Gastroesophageal sphincter (tissue), 3 donors: ENCODE data around the gene RABEP1.

Experiments used
- EP300 ChIP-seq: sonication (generic); formaldehyde crosslinking; IDR thresholded peaks from one replicate; pipeline ENCODE4 v1.6.1; 2017; ENCODE audit warnings: antibody characterized with exemption, mild to moderate bottlenecking
- POLR2A ChIP-seq, 2 donors: fragments of 450-650 bp; IDR thresholded peaks; one replicate each; pipeline ENCODE4 v1.6.1; 2017; ENCODE audit warnings: antibody characterized with exemption in 2 of 2, mild to moderate bottlenecking in 2 of 2, moderate library complexity in 1 of 2
- POLR2AphosphoS5 ChIP-seq: sonication (generic); formaldehyde crosslinking; IDR thresholded peaks from one replicate; pipeline ENCODE4 v1.6.1; 2017; ENCODE audit warnings: antibody characterized with exemption
- TF ChIP-seq, protein P1 (sequence below), 4 experiments: fragments of 200-600 bp in 2 of 4; fragments of 450-650 bp in 2 of 4; sonication (generic) in 1 of 4; IDR thresholded peaks; one replicate each; pipeline ENCODE4 v1.5.1; 2017 to 2019; ENCODE audit warnings: antibody characterized with exemption in 4 of 4, mild to moderate bottlenecking in 2 of 4, moderate library complexity in 2 of 4

GRCh38 chr17:5325851-5326250 lies 43.8 kb downstream of the RABEP1 start:
- TF ChIP-seq POLR2AphosphoS5 (no peak), POLR2A (IDR thresholded peaks at IDR 0.05) (no peak), EP300 (no peak)
- TF ChIP-seq, protein P1, sequence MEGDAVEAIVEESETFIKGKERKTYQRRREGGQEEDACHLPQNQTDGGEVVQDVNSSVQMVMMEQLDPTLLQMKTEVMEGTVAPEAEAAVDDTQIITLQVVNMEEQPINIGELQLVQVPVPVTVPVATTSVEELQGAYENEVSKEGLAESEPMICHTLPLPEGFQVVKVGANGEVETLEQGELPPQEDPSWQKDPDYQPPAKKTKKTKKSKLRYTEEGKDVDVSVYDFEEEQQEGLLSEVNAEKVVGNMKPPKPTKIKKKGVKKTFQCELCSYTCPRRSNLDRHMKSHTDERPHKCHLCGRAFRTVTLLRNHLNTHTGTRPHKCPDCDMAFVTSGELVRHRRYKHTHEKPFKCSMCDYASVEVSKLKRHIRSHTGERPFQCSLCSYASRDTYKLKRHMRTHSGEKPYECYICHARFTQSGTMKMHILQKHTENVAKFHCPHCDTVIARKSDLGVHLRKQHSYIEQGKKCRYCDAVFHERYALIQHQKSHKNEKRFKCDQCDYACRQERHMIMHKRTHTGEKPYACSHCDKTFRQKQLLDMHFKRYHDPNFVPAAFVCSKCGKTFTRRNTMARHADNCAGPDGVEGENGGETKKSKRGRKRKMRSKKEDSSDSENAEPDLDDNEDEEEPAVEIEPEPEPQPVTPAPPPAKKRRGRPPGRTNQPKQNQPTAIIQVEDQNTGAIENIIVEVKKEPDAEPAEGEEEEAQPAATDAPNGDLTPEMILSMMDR (IDR thresholded peaks at IDR 0.05): no peak
